Hematopoietic multipotent progenitor cell treated with erythropoietin and hydrocortisone succinate and interleukin-3 and kit ligand, for 17 days (in vitro differentiated cells): Measurements from ENCODE around the gene EDEM2.
"Not testable (repeated sequence)": the region's sequence is repeated elsewhere in the genome, so short reads cannot be mapped to it uniquely, and the experiment has no call there.

Experiments used
- DNase-seq: peaks from one replicate; pipeline ENCODE4 v3.0.0-alpha.2; 2015; ENCODE audit warnings: low spot score

Gene EDEM2

GRCh38 chr20:35171438-35171752 lies 24.3 kb upstream of the EDEM2 start:
- no peak for DNase-seq

- DNase-seq = not testable (repeated sequence)
Measured at GRCh38 chr20:35168701-35169409, 21.7 kb upstream of the EDEM2 start.

- no peak for DNase-seq
Measured at GRCh38 chr20:35167787-35168186, 20.7 kb upstream of the EDEM2 start.

- DNase-seq = no peak
Measured at GRCh38 chr20:35166242-35166830, 19.2 kb upstream of the EDEM2 start.

- no peak for DNase-seq
Measured at GRCh38 chr20:35165221-35166185, 18.4 kb upstream of the EDEM2 start.

- DNase-seq = not testable (repeated sequence)
Measured at GRCh38 chr20:35164531-35164930, 17.4 kb upstream of the EDEM2 start.

GRCh38 chr20:35160341-35160740 lies 13.2 kb upstream of the EDEM2 start:
- DNase-seq = not testable (repeated sequence)

GRCh38 chr20:35156978-35157377 lies 9.8 kb upstream of the EDEM2 start:
- no peak for DNase-seq

GRCh38 chr20:35155936-35156335 lies 8.8 kb upstream of the EDEM2 start:
- no peak for DNase-seq

- DNase-seq = no peak
Measured at GRCh38 chr20:35151736-35152135, 4.6 kb upstream of the EDEM2 start.

GRCh38 chr20:35150846-35151579 lies 3.9 kb upstream of the EDEM2 start:
- no peak for DNase-seq

GRCh38 chr20:35147575-35148071 lies 487 bp upstream of the EDEM2 start:
- not testable (repeated sequence) for DNase-seq

GRCh38 chr20:35146299-35146919 lies 727 bp downstream of the EDEM2 start:
- DNase-seq = no peak

- DNase-seq = peak; percentile 16
Measured at GRCh38 chr20:35145141-35145564, 2.0 kb downstream of the EDEM2 start.

GRCh38 chr20:35144694-35145093 lies 2.4 kb downstream of the EDEM2 start:
- no peak for DNase-seq

- DNase-seq = no peak
Measured at GRCh38 chr20:35135867-35136586, 11.1 kb downstream of the EDEM2 start.

- DNase-seq = no peak
Measured at GRCh38 chr20:35134880-35135279, 12.3 kb downstream of the EDEM2 start.

- no peak for DNase-seq
Measured at GRCh38 chr20:35134472-35134871, 12.7 kb downstream of the EDEM2 start.

- peak; percentile 49 for DNase-seq
Measured at GRCh38 chr20:35133735-35134134, 13.4 kb downstream of the EDEM2 start.

GRCh38 chr20:35133031-35133430 lies 14.1 kb downstream of the EDEM2 start:
- no peak for DNase-seq

GRCh38 chr20:35131934-35132333 lies 15.2 kb downstream of the EDEM2 start:
- no peak for DNase-seq
